ENCODE measurements around the gene GTF2H4.
"Not testable (repeated sequence)": the region's sequence is repeated elsewhere in the genome, so short reads cannot be mapped to it uniquely, and the experiment has no call there.

The GTF2H4 gene

DNA sequence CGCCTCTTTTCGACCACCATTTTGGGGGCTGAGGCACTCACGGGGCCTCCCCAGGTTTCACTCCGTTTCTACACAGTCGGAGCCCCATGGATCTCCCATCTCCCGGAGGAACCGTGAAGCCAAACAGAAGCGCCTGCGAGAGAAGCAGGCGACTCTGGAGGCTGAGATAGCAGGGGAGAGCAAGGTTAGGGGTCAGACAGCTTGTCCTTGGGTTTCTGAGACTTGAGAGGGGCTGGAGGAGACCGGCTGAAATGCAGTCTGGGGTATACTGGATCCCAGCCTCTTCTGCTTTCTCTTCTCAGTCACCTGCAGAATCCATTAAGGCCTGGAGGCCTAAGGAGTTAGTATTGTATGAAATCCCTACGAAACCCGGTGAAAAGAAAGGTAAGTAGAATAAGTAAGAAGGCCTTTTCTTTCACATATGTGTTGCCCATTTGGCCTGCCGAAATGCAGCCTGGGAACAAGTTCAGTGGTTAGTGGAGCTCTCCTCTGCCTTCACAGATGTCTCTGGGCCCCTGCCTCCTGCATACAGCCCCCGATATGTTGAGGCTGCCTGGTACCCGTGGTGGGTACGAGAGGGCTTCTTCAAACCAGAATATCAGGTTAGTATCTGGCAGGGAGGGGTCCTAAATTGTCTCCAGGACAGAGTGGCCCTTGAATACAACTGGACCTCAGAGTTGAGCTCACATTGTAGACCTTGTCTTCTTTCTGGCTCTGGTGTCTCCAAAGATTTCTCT, 7.0 kb downstream of the GTF2H4 start:
- no peaks in the 10 kb centered on the region for H3K27me3 ChIP-seq (ENCODE audit: control insufficient read depth, insufficient read depth, low read length)
- H3K9ac ChIP-seq (ENCODE audit: low read depth, low read length) = peak overlapping the region; percentile 67; the same call in 1 of the 2 replicates
- peak overlapping the region; percentile 83 for H3K4me3 ChIP-seq (ENCODE audit: low read depth, low read length)
- no peak overlapping the region for H3K27ac ChIP-seq (ENCODE audit: low read depth, low read length)
- no peaks in the 10 kb centered on the region for H3K9me3 ChIP-seq (ENCODE audit: control insufficient read depth, insufficient read depth, low read length)
- H3K36me3 ChIP-seq (ENCODE audit: control insufficient read depth, insufficient read depth, low read length) = peaks cover 68% of the 10 kb centered on the region
- H3K4me1 ChIP-seq (ENCODE audit: control insufficient read depth, insufficient read depth, low read length) = peaks cover 18% of the 10 kb centered on the region

DNA sequence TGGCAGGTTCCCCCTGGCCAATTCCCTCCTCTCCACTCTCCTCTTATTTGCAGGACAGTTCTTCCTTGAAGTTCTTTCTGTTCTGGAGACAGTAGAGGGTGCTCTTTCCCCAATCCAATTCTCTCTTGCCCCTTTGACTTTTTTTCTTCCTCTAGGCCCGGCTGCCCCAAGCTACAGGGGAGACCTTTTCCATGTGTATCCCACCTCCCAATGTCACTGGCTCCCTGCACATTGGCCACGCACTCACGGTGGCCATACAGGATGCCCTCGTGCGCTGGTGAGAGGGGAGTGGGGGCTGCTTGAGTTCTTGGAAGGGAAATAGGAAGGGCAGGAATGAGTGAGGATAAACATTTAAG, 7.6 kb downstream of the GTF2H4 start:
- H3K36me3 ChIP-seq (ENCODE audit: control insufficient read depth, insufficient read depth, low read length) = peaks cover 70% of the 10 kb centered on the region
- H3K27me3 ChIP-seq (ENCODE audit: control insufficient read depth, insufficient read depth, low read length) = no peaks in the 10 kb centered on the region
- H3K27ac ChIP-seq (ENCODE audit: low read depth, low read length) = no peak overlapping the region
- no peak overlapping the region; the same call in 1 of the 2 replicates for H3K4me3 ChIP-seq (ENCODE audit: low read depth, low read length)
- no peak overlapping the region for H3K9ac ChIP-seq (ENCODE audit: low read depth, low read length)
- H3K9me3 ChIP-seq (ENCODE audit: control insufficient read depth, insufficient read depth, low read length) = no peaks in the 10 kb centered on the region
- peaks cover 18% of the 10 kb centered on the region for H3K4me1 ChIP-seq (ENCODE audit: control insufficient read depth, insufficient read depth, low read length)

DNA sequence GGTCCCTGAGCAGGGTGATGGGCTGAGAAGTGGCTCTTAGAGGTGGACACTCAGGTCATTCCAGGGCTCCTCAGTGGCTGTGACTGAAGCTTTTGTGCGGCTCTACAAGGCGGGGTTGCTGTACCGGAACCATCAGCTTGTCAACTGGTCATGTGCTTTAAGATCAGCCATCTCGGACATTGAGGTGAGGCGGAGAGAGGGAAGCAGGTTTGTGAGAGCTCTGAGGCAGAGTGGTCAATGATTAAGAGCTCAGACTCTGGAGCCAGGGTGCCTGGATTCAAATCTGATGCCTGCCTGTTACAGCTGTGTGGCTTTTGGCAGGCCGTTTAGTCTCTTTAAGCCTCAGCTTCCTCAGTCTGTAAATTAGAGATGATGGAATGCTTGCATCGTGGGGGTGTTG, 9.0 kb downstream of the GTF2H4 start:
- H3K9ac ChIP-seq (ENCODE audit: low read depth, low read length) = no peak overlapping the region
- H3K9me3 ChIP-seq (ENCODE audit: control insufficient read depth, insufficient read depth, low read length) = no peaks in the 10 kb centered on the region
- H3K4me1 ChIP-seq (ENCODE audit: control insufficient read depth, insufficient read depth, low read length) = peaks cover 18% of the 10 kb centered on the region
- H3K4me3 ChIP-seq (ENCODE audit: low read depth, low read length) = no peak overlapping the region
- no peak overlapping the region for H3K27ac ChIP-seq (ENCODE audit: low read depth, low read length)
- H3K36me3 ChIP-seq (ENCODE audit: control insufficient read depth, insufficient read depth, low read length) = peaks cover 70% of the 10 kb centered on the region
- H3K27me3 ChIP-seq (ENCODE audit: control insufficient read depth, insufficient read depth, low read length) = no peaks in the 10 kb centered on the region

DNA sequence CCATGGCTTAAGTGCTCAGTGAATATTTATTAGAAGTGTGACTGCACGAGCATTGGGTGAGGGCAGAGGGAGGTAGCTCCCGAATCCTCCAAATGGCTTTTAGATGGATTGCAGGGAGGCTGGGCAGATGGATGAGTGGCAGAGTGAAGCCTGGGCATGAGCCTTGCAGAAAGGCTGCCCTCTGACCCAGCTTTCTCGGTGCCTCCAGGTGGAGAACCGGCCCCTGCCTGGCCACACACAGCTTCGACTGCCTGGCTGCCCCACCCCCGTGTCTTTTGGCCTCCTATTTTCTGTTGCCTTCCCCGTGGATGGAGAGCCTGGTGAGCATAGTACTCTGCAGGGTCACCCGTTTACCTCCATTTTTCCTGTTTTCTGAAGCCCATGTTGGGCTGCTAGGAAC, 9.5 kb downstream of the GTF2H4 start:
- Histone ChIP-seq H3K4me1 (ENCODE audit: control insufficient read depth, insufficient read depth, low read length) (peaks cover 18% of the 10 kb centered on the region), H3K9ac (ENCODE audit: low read depth, low read length) (no peak overlapping the region), H3K27ac (ENCODE audit: low read depth, low read length) (no peak overlapping the region), H3K27me3 (ENCODE audit: control insufficient read depth, insufficient read depth, low read length) (no peaks in the 10 kb centered on the region), H3K4me3 (ENCODE audit: low read depth, low read length) (no peak overlapping the region), H3K36me3 (ENCODE audit: control insufficient read depth, insufficient read depth, low read length) (peaks cover 70% of the 10 kb centered on the region), H3K9me3 (ENCODE audit: control insufficient read depth, insufficient read depth, low read length) (no peaks in the 10 kb centered on the region)

DNA sequence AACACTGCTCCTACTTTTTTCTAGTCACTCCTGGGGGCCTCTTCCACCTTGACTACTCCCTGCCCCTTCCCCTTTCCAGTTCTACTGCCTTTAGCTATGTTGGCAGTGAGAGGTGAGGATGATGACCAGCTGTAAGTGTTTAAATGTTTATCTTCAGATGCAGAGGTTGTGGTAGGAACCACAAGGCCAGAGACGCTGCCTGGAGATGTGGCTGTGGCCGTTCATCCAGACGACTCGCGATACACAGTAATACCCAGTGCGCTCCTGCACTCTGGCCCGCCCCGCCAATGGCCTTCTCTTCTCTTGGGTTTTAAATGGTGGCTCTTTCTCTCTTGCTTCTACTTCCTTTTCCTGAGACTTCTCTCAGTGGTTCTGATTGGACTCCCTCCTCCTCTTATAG, 10.7 kb downstream of the GTF2H4 start:
- H3K27me3 ChIP-seq (ENCODE audit: control insufficient read depth, insufficient read depth, low read length) = no peaks in the 10 kb centered on the region
- H3K9ac ChIP-seq (ENCODE audit: low read depth, low read length) = no peak overlapping the region
- peaks cover 71% of the 10 kb centered on the region for H3K36me3 ChIP-seq (ENCODE audit: control insufficient read depth, insufficient read depth, low read length)
- H3K9me3 ChIP-seq (ENCODE audit: control insufficient read depth, insufficient read depth, low read length) = no peaks in the 10 kb centered on the region
- peaks cover 12% of the 10 kb centered on the region for H3K4me1 ChIP-seq (ENCODE audit: control insufficient read depth, insufficient read depth, low read length)
- no peak overlapping the region for H3K4me3 ChIP-seq (ENCODE audit: low read depth, low read length)
- no peak overlapping the region for H3K27ac ChIP-seq (ENCODE audit: low read depth, low read length)

DNA sequence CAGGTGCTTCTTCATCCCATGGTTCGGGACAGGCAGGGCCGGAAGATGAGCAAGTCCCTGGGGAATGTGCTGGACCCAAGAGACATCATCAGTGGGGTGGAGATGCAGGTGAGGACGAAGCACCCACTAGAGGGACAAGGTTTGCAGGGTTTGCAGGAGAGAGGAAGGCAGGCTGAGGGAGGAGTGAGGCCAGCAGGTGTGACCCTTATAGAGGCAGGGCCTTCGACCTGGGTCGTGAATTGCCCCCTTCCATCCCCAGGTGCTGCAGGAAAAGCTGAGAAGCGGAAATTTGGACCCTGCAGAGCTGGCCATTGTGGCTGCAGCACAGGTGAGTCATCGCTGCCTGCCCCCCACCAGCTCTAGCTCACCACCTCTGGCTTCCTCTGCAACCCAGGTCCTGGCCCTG, 14.4 kb downstream of the GTF2H4 start:
- Histone ChIP-seq H3K27me3 (ENCODE audit: control insufficient read depth, insufficient read depth, low read length) (no peaks in the 10 kb centered on the region), H3K27ac (ENCODE audit: low read depth, low read length) (no peak overlapping the region), H3K36me3 (ENCODE audit: control insufficient read depth, insufficient read depth, low read length) (peaks cover 83% of the 10 kb centered on the region)

DNA sequence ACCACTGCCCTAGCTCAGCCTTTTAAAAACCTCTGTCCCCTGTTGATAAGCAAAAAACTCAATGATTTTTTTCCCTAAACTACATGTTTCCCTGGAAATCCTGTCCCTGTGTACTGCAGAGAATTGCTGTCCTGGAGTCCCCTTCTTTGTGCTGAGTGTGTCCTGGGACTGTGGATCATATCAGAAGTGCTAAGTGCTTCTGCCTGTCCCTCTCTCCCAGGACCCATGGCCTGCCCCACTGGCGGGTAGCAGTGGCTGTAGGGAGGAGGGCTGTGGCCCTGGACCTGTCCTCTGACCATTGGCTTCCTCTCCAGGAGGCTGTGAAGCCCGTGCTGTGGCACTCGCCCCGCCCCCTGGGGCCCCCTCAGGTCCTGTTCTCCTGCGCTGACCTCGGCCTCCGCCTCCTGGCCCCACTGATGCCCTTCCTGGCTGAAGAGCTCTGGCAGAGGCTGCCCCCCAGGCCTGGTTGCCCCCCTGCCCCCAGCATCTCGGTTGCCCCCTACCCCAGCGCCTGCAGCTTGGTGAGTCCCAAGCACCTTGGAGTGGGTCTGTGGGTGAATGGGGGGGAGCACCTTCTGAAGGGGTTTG, 16.1 kb downstream of the GTF2H4 start:
- H3K27ac ChIP-seq (ENCODE audit: low read depth, low read length); H3K27me3 ChIP-seq (ENCODE audit: control insufficient read depth, insufficient read depth, low read length); H3K4me1 ChIP-seq (ENCODE audit: control insufficient read depth, insufficient read depth, low read length); H3K4me3 ChIP-seq (ENCODE audit: low read depth, low read length); H3K9ac ChIP-seq (ENCODE audit: low read depth, low read length); H3K9me3 ChIP-seq (ENCODE audit: control insufficient read depth, insufficient read depth, low read length): not testable (repeated sequence)
- peaks cover 73% of the 10 kb centered on the region for H3K36me3 ChIP-seq (ENCODE audit: control insufficient read depth, insufficient read depth, low read length)

More for the DNA sequence above, 14.4 kb downstream of the GTF2H4 start:
- H3K9ac ChIP-seq (ENCODE audit: low read depth, low read length) = no peak overlapping the region
- H3K4me3 ChIP-seq (ENCODE audit: low read depth, low read length) = no peak overlapping the region
- no peaks in the 10 kb centered on the region for H3K9me3 ChIP-seq (ENCODE audit: control insufficient read depth, insufficient read depth, low read length)
- no peaks in the 10 kb centered on the region for H3K4me1 ChIP-seq (ENCODE audit: control insufficient read depth, insufficient read depth, low read length)

DNA sequence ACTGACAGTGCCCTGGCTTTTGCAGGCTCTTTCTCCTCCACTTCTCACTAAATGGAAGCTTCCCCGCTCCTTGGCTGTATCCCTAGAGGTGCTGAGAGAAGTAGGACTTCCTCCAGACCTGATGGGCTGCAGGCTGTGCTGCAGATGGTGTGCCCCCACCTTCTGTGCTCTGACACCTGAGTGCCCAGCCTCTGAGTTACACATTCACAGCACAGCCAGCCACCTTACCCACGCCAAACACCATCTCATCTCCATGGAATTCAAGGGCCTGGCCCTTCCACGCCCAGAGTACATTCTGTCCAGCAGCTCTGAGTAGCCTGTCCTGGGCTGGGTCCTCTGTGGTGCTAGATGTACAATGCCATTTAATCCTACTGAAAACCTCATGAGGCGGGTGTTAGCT, 18.6 kb downstream of the GTF2H4 start:
- Histone ChIP-seq H3K27me3 (ENCODE audit: control insufficient read depth, insufficient read depth, low read length) (no peaks in the 10 kb centered on the region), H3K9me3 (ENCODE audit: control insufficient read depth, insufficient read depth, low read length) (peaks cover 3% of the 10 kb centered on the region; the same call in 1 of the 2 replicates), H3K9ac (ENCODE audit: low read depth, low read length) (no peak overlapping the region), H3K4me3 (ENCODE audit: low read depth, low read length) (no peak overlapping the region), H3K27ac (ENCODE audit: low read depth, low read length) (no peak overlapping the region), H3K4me1 (ENCODE audit: control insufficient read depth, insufficient read depth, low read length) (no peaks in the 10 kb centered on the region), H3K36me3 (ENCODE audit: control insufficient read depth, insufficient read depth, low read length) (peaks cover 49% of the 10 kb centered on the region)

DNA sequence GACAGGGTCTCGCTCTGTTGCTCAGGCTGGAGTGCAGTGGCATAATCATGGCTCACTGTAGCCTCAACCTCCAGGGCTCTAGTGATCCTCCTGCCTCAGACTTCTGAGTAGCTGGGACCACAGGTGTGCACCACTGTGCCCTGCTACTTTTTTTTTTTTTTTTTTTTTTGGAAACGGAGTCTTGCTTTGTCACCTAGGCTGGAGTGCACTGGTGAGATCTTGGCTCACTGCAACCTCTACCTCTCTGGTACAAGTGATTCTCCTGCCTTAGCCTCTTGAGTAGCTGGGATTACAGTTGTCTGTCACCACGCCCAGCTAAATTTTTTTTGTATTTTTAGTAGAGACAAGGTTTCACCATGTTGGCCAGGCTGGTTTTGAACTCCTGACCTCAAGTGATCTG, 19.1 kb downstream of the GTF2H4 start:
- not testable (repeated sequence) for H3K9ac ChIP-seq (ENCODE audit: low read depth, low read length); H3K4me1 ChIP-seq (ENCODE audit: control insufficient read depth, insufficient read depth, low read length); H3K4me3 ChIP-seq (ENCODE audit: low read depth, low read length); H3K27me3 ChIP-seq (ENCODE audit: control insufficient read depth, insufficient read depth, low read length); H3K27ac ChIP-seq (ENCODE audit: low read depth, low read length); H3K9me3 ChIP-seq (ENCODE audit: control insufficient read depth, insufficient read depth, low read length)
- peaks cover 45% of the 10 kb centered on the region for H3K36me3 ChIP-seq (ENCODE audit: control insufficient read depth, insufficient read depth, low read length)

DNA sequence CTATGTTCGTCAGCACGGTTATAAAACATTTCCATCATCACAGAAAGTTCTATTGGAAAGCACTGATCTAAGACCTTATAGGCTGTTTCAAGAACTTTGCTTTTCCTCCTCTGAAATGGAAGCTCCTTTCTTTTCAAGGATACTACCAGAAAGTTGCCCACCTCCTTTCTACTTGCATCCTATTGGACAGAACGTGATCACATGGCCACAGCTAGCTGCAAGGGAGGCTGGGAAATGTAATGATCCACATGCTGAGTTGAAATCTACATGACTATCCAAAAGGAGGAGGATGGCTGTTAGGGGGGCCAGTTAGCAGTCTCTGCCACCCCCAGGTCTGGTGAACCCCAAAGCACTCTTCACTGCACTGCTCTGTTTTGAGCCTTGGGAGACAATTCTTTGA, 20.7 kb downstream of the GTF2H4 start:
- Histone ChIP-seq H3K9me3 (ENCODE audit: control insufficient read depth, insufficient read depth, low read length) (peaks cover 3% of the 10 kb centered on the region; the same call in 1 of the 2 replicates), H3K27me3 (ENCODE audit: control insufficient read depth, insufficient read depth, low read length) (no peaks in the 10 kb centered on the region)

DNA sequence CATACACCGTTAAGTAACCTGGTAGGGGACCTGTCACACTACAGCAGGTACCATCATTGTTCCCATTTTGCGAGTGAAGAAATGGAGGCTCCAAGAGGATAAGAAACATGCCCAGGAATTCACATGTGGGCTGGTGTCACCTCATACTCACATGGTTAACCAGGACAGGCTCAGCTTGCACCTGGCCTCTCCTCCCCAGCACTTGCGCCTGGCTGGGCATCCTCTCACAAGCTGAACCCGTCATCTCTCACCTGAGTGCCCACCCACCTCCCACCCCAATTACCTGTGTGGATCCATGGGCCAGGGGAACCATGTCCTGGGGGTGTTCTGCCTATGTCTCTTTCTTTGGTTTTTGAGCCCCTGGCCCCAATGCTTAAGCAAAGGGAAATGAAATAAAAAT, 22.5 kb downstream of the GTF2H4 start:
- peaks cover 17% of the 10 kb centered on the region for H3K36me3 ChIP-seq (ENCODE audit: control insufficient read depth, insufficient read depth, low read length)
- H3K4me3 ChIP-seq (ENCODE audit: low read depth, low read length) = no peak overlapping the region

More for the DNA sequence above, 20.7 kb downstream of the GTF2H4 start:
- Histone ChIP-seq H3K36me3 (ENCODE audit: control insufficient read depth, insufficient read depth, low read length) (peaks cover 29% of the 10 kb centered on the region), H3K4me1 (ENCODE audit: control insufficient read depth, insufficient read depth, low read length) (no peaks in the 10 kb centered on the region), H3K27ac (ENCODE audit: low read depth, low read length) (no peak overlapping the region), H3K9ac (ENCODE audit: low read depth, low read length) (no peak overlapping the region), H3K4me3 (ENCODE audit: low read depth, low read length) (no peak overlapping the region)

More for the DNA sequence above, 22.5 kb downstream of the GTF2H4 start:
- no peaks in the 10 kb centered on the region for H3K27me3 ChIP-seq (ENCODE audit: control insufficient read depth, insufficient read depth, low read length)
- H3K9ac ChIP-seq (ENCODE audit: low read depth, low read length) = no peak overlapping the region
- peaks cover 3% of the 10 kb centered on the region; the same call in 1 of the 2 replicates for H3K9me3 ChIP-seq (ENCODE audit: control insufficient read depth, insufficient read depth, low read length)
- no peaks in the 10 kb centered on the region for H3K4me1 ChIP-seq (ENCODE audit: control insufficient read depth, insufficient read depth, low read length)
- no peak overlapping the region for H3K27ac ChIP-seq (ENCODE audit: low read depth, low read length)

Measured in HUES48 (cell line).